UCSD-AML1 (cell line): Measurements from ENCODE around the gene COL23A1.

Experiments
- DNase-seq: peaks from one replicate; lab custom pipeline; 2025; ENCODE audit not compliant: unreplicated experiment; lab: John Stamatoyannopoulos, UW

Gene COL23A1

DNA sequence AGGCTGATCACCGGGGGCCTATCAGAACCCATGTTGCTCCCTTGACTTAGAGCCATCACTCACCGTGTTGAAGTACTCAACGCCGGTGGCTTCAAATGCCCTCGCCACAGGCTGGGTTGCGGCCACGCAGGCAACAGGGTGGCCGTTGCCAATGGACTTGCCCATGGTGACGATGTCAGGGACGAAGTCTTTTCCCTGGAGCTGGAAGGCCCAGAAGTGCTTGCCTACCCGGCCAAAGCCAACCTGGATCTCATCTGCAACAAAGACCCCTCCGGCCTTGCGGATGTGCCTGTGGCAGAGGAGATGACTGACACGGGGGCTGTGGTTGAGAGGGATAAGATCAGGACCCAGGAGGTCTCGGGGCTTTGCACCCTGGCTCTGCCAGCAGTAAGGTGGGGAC is 367.9 kb downstream of the COL23A1 start:
- no peak for DNase-seq

DNA sequence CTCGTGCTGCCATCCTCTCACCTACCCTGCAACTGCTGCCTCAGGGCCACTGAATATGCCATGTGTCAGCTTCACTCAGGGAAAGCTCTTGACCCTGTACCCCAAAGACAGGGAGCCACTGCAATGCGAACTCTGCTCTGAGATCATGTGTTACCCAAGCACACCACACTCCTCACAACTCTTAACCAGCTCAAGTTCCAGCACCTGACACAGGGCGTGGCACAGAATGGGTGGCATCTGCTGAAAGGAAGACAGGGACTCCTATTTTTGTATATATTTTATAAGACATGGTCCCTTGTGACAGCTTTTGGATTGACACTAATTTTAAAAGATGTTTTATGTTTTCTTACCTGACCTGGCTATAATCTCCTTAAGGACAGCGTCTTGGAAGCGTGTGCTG is 368.3 kb downstream of the COL23A1 start:
- no peak for DNase-seq

DNA sequence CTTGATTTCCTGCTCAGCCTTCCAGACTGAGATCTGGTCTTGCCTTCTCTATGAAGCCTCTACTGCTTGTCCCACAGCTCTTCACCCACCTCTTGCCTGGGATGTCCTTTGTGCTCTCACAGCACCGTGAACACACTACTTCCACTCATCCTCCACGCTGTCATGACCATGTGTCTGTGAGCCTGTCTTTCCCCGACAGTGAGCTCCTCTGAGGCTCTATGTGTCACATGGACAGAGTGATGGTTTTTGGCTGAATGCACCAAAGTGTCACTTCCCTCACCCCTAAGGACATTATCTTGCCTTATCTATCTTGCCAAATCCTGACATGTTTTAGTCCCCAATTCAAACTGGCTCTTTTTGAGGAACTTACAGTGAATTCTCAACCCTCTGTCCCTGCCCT is 368.9 kb downstream of the COL23A1 start:
- no peak for DNase-seq

DNA sequence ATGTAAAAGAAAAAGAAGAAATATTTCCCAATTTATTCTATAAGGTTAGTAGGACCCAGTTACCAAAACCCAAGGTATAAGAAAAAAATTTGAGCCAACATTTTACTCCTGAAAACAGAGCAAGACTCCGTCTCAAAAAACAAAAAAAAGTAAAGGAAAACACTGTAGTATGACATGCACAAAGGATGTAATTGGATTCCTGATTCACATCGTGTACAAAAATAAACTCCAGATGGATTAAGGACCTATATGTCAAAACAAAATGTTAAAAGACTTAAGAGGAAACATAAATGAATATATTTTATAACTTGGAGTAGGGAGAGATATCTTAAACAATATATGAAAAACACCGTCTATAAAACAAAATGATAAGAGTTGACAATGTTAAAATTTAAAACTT is 371.4 kb downstream of the COL23A1 start:
- no peak for DNase-seq

DNA sequence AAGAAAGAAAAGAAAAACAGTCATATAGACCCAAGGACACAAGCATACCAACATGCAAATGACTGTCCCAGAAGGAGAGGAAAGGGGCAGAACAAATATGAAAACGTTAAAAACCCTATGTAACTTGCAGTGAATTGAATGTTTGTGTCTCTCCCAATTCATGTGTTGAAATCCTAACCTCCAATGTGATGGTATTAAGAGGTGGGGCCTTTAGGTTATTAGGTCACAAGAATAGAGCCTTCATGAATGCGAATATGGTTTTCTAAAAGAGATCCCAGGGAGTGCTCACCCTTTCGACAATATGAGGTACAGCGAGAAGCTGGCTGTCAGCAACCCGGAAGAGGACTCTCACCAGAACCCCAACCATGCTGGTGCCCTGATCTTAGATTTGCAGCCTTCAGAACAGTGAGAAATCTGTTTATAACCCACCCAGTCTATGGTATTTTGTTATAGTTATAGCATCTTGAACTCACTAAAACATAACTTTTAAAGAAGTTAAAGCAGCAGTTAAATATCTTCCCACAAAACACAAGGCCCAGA is 371.9 kb downstream of the COL23A1 start:
- DNase-seq = no peak

DNA sequence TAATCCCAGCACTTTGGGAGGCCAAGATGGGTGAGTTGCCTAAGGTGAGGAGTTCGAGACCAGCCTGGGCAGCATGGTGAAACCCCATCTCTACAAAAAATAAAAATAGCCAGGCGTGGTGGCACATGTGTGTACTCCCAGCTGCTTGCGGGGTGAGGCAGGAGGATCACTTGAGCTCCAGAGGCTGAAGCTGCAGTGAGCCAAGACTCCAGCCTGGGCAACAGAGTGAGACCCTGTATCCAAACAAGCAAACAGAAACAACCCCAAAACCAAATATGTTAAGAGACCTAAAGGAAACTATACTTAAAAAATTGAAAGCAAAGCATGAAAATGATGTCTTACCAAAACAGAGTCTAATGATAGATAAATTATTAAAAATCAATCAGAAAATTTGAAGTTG is 373.4 kb downstream of the COL23A1 start:
- no peak for DNase-seq

DNA sequence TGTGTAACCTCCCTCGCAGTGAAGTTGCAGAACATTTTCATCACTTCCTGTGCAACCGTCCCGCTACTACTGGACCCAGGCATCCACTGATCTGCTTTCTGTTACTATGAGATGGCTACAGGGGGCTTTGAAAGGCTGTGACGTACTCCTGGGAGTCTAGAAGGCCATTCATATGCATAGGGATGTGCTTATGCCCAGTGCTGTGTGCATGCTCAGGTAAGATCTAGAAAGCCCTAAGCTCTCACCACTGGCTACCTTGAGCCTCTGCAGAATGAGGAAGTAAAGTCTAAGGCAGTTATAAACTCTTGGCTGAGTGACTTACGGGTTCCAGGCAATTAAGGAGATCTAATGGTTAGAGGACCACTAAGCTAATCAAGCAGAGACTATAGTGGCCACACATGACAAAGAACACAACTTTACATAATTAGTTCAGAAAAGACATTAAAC is 374.1 kb downstream of the COL23A1 start:
- no peak for DNase-seq

DNA sequence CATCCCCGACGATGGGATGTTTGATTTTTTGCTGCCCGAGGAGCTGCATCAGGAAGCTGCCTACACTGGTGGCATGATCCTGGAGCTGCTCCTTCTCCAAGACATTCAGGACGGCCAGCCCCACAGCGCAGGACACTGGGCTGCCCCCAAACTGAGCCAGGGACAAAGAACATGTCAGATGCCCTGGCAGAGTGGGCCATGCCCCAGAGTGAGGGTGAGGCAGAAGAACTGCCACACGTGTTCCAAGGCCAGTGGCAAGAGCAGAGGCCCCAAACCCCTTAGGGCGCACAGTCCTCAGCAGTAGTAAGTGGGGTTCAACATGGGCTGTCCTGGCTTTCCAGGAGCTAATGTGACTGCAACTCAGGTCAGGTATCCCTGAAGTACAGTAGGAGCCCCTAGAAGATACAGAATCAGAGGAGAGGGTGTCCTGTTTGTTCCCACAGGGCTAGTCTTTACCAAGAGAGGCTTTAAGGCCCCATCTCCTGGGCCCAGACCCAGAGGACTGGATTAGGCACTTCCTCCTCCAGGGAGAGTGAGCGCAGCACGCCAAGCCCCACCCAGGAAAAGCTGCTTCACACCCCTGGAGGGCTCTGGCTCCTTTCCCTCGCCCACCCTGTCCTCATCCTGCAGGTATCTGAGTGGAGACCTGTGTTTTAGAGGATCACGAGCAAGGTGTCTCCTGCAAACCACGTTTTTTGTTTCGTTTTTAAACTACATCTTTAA is 374.8 kb downstream of the COL23A1 start:
- no peak for DNase-seq

DNA sequence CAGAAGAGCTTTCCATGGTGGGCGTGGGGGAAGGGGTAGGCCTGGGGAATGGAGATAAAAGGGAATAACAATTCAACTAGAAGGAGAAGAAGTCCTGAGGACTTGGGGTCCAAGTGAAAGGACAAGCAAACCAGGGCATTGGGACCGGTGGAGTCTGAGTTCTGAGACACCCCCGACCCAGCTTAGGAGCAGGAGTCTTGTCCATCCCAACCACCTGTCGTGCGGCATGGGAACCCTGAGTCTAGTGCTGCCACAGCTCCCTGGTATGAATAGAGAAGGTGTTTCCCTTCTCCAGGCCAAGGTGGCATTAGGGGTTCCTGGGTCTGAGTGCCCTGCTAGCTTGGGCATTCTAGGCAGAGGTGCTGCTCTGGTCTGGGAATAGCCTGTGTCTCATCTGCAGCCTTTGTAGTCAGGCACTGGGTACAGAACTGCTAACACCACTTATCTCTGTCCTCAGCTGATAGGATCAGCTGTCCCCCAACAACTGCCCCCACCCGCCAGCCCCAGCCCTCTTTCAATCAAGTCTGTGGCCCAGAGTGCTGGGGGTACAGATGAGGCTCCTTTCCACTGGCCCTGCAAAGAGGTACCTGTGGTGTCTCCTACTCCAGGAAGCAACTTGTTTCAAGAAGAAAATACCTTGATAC is 375.9 kb downstream of the COL23A1 start:
- no peak for DNase-seq

DNA sequence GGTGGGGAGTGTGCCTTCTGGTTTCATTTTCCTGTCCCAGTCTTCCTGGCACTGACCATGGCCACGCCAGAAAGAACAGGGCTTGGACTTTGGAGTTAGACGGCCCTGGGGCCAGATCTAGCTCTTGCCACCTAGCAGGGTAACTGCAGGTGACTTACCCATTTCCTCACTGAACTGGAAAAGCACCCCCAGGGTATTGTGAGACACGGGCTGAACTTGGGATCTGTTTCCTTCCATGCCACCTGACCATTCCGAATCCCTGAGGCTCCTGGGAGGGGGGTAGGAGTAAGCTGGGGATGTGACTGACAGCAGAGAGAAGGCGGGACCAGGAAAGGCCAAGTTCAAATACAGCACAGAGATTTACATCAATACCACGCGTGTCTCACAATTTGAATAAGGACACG is 376.4 kb downstream of the COL23A1 start:
- DNase-seq = no peak

DNA sequence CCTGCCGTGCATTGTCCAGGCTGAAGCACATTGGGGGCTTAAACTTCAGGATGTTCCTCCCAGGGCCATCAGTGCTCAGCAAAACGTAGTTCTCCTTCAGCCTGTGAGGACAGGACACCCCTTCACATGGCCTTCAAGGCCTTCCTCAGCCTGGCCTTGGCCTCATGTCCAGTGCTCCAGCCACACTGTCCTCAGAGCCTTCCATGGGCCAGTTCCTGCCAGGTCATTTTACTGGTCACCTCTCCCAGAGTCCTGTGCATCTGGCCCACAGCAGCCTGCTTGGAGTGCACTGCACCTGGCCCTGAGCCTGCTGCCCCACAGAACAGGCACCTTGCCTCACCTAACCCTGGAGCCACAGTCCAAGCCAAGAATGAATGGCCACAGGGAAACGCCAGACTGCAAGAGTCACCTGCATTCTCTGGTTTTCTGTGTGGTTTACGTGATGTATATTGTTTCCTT is 377.2 kb downstream of the COL23A1 start:
- DNase-seq = no peak

DNA sequence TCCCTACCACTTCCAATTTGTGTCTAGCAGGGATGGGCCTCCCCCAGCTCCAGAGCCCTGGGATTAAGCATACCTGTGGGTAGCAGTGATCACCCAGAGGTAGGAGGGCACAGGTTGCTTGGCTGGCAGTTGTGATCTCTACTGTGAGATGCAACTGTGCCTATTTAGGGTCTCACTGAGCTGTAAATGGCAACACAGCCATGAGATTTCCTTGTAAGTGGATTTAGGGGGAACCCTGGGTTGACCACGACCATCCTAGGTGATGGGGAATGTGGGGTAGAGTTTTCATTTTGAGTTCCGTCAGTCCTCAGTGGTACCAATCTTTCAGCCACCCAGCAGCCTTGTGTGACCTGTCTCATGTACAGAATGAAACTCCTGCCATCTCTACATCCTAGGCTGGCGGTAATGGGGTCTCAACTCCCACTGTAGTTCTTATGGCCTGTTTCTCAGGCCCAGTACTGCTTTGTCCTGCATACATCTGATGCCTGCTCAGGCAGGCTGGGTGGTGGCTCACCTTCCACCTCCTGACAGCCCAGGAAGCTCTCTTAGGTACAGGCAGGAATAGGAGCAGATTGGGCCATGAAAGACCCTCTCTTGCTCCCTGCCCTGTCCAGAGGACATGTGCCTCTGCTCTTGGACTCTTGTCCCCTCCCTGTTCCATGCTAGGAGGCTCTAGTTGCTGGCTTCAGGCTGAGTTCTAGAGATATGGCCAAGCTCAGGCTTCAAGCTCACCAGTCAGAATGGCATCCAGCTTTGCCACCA is 377.8 kb downstream of the COL23A1 start:
- no peak for DNase-seq

DNA sequence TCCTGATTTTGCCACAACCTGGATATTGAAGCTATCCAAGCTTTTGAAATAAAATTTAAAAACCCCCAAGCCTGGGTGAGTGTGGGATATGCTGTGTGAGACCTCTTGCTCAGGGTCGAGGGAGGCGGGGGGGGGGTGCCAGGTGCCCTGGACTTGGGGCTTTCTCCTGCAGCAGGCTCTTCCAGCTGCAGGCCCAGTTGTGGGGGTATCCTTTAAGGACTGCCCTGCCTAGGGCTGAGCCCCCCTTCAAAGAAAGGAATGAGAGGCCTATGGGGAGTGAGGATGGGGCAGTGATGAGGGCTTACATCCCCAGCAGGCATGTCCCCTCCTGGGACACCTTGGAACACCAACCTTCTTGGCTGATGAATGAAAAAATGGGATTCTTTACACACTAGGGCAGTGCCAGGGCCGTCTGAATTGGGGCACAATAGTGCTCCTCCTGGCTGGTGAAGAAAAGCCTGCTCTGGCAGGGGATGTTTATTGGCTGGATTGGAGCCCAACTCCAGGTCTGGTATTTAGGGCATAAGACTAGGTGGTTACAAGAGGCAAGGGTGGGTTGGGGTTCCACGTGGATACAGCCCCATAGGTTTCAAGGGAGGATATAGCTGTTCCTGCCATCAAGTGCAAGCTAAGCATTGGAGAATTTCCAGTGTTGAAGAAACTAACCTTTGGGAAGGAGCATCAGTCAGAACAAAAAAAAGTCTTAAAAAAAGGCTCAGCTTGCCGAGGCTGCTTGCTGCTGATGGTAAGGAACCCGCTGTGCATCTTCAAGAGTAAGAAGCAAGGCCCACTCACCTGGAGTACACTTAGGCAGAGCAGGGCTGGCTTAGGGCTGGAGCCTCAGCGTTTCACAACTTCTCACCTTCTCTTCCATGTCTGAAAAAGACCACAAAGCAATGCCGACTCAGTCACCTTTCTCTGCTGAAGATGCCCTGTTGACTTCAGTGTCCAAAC is 378.8 kb downstream of the COL23A1 start:
- DNase-seq = no peak

DNA sequence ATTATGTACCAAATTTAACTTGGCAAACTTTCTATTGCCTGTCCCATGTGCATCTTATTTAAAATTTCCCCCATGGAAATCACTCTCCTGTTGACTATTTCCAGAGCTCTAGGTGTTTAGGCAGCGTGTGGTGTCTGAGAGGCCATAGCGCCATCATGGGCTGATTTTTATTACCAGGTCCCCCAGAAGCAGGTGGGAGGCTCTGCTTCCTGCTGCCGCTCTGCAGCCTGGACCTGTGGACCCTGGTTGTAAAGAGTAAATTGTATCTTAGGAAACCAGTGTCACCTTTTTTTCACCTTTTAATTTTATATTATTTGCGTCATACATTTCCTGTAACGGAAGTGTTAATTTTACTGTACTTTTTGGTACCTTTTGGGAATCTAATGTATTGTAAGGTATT is 379.5 kb downstream of the COL23A1 start:
- DNase-seq = no peak

DNA sequence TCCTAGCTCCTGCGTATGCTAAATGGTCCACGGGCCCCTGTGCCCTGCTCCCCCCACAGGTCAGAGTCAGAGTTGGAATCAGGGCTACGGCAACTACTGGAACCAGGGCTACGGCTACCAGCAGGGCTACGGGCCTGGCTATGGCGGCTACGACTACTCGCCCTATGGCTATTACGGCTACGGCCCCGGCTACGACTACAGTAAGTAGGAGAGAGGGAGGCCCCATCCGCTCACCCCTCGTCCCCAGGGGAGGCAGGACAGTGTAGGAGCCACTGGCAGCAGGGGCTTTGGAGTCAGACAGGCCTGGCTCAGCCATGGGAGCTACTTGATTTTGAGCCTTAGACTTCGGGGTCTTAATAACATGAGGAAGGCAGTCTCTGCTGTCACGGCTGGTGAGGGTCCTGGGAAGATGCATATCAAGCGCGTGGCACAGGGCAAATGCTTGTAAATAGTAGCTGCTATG is 380.1 kb downstream of the COL23A1 start:
- no peak for DNase-seq

DNA sequence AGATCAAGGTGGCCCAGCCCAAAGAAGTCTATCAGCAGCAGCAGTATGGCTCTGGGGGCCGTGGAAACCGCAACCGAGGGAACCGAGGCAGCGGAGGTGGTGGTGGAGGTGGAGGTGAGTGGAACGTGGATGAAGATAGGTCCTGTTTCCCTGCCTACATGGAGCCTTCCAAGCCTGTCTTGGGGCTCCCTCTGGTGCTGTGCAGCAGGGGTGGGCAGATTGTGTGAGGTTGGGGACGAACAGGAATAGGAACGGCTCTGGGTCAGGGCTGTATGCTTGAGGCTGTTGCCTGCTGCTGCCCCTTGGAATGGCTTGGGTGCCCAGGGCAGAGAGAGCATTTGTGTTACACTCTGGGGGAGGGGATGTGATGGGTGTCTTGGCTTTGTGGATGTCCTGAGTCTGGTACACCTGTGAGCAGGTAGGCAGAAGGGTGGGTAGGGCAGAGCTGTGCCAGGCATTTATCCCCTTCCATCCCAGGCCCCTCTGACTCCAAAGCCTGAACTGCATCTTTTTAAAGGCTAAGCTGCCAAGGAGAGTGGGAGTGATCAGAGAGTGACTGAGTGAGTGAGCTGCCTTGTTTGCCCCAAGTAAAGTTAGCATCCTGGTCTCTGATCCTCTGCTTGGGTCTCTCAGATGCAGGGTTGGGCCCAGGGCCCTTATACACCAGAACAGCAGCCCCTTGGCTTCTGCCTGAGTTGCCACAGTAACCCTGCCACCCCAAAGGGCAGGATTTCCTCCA is 380.7 kb downstream of the COL23A1 start:
- no peak for DNase-seq

DNA sequence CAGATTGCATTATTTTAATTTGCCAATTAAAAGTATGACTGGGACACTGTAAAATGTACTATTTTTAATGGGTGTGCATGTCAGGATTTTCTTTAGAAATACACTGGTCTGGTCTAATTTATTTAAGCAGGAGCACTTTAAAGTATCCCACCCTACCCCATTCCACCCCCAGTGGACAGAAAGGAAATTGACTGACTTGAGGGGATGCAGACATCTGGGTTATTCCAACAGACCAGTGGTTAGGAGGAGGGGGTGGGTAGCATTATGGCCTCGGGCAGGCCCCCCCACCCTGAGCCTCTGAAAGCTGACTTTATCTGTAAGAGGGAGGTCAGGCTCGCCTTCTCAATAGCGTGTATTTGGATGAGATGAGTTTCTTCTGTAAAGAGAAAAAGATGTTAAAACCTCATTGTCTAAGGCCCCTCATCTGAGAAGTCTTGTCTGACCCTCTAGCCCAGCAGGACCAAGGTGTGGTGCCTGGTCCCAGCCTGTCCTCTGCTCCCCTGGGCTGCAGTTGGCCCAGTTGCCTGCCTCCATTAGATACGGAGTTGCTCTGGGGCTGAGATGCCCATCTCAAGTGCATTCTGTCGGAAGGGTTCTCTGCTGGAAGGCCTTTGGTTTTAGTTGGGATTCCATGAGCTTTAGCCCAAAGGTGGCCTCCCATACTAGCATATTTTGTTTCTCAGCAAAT is 381.5 kb downstream of the COL23A1 start:
- no peak for DNase-seq

DNA sequence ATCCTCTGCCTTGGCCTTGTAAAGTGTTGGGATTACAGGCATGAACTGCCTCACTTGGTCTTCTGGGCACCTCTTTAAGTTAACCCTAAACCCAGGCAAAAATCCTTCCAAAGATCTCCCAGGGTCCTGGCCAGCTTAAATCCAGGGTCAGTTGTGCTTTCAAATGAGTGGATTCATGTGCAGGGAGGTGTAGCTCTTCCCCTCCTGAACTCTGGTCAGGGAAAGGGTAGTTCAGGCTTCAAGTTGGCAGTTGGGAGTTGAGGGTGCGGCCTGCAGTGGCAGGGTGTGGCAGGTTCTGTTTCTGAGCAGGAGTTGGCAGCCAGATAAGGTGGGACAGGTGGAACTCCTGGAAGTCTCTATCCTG is 382.3 kb downstream of the COL23A1 start:
- DNase-seq = no peak

DNA sequence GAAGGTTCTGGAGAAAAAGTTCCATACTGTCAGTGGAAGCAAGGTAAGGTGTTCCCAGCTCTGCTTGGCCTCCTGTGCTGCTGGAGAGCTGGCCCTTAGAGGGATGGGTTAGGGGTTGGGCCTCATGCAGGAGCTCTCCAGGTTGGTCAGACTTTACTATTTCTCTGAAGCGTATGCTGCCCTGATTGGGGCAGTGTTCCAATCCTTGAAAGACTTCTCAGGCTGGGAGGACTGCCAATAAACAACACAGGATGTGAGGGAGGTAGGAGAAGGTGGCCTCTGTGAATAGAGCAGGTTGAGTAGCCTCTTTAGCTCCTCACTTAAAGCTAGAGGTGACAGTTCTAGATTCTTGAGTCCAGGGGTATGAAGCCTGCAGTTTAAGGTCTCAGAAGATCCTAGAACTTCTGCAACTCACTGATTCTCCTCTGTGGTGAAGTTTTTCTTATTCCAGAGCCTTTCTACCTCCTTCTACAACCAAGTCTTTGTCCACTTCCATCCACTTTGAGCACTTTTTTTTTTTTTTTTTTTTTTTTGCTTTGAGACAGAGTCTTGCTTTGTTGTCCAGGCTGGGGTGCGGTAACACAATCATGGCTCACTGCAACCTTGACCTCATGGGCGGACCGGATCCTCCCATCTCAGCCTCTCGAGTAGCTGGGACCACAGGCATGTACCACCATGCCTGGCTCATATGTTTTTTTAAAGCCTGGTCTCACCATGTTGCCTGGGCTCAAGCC is 382.8 kb downstream of the COL23A1 start:
- no peak for DNase-seq
